ENCODE measurements around the gene CLCN1.

DNA sequence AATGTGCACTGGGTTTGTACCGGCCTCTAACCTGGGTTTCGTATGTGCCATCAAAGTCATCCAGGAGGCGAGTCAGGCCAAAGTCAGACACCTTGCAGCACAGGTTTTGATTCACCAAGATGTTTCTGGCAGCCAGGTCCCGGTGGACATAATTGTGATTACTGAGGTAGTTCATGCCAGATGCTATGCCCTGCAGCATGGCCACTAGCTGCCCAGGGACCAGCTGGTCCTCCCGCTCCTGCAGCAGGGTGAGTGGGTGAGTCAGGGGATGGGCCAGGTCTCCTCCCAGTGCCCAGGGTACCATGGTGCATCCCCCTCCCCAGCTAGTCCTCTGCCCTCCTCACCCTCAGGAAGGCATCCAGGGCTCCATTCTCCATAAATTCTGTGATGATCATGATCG, 78.9 kb downstream of the CLCN1 start:
- TF ChIP-seq, protein P1, sequence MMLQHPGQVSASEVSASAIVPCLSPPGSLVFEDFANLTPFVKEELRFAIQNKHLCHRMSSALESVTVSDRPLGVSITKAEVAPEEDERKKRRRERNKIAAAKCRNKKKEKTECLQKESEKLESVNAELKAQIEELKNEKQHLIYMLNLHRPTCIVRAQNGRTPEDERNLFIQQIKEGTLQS (IDR thresholded peaks at IDR 0.05; ENCODE audit: borderline replicate concordance, extremely low read depth, low read depth, low read length), result no peak
- TF ChIP-seq POLR2A (IDR thresholded peaks at IDR 0.05; ENCODE audit: low read depth, low read length) (no peak), FOXK2 (IDR thresholded peaks at IDR 0.05) (no peak), ESRRA (IDR thresholded peaks at IDR 0.05; ENCODE audit: low read length) (no peak), SMC3 (IDR thresholded peaks at IDR 0.05; ENCODE audit: borderline replicate concordance, low read length) (no peak), RAD51 (IDR thresholded peaks at IDR 0.05) (no peak), NR2C1 (IDR thresholded peaks at IDR 0.05) (no peak), POLR2AphosphoS2 (IDR thresholded peaks at IDR 0.05; ENCODE audit: low read depth, low read length) (no peak)
- TF ChIP-seq, protein P2, sequence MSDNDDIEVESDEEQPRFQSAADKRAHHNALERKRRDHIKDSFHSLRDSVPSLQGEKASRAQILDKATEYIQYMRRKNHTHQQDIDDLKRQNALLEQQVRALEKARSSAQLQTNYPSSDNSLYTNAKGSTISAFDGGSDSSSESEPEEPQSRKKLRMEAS (IDR thresholded peaks at IDR 0.05; ENCODE audit: low read depth, low read length), result no peak
- TF ChIP-seq, protein P3, sequence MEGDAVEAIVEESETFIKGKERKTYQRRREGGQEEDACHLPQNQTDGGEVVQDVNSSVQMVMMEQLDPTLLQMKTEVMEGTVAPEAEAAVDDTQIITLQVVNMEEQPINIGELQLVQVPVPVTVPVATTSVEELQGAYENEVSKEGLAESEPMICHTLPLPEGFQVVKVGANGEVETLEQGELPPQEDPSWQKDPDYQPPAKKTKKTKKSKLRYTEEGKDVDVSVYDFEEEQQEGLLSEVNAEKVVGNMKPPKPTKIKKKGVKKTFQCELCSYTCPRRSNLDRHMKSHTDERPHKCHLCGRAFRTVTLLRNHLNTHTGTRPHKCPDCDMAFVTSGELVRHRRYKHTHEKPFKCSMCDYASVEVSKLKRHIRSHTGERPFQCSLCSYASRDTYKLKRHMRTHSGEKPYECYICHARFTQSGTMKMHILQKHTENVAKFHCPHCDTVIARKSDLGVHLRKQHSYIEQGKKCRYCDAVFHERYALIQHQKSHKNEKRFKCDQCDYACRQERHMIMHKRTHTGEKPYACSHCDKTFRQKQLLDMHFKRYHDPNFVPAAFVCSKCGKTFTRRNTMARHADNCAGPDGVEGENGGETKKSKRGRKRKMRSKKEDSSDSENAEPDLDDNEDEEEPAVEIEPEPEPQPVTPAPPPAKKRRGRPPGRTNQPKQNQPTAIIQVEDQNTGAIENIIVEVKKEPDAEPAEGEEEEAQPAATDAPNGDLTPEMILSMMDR (IDR thresholded peaks at IDR 0.05 in 2 of 3, conservative IDR thresholded peaks at IDR 0.05 in 1 of 3; ENCODE audit: control insufficient read depth in 2 of 3, extremely low read depth in 1 of 3, insufficient read depth in 1 of 3, low read depth in 3 of 3, low read length in 3 of 3), result no peak
- TF ChIP-seq, protein P4, sequence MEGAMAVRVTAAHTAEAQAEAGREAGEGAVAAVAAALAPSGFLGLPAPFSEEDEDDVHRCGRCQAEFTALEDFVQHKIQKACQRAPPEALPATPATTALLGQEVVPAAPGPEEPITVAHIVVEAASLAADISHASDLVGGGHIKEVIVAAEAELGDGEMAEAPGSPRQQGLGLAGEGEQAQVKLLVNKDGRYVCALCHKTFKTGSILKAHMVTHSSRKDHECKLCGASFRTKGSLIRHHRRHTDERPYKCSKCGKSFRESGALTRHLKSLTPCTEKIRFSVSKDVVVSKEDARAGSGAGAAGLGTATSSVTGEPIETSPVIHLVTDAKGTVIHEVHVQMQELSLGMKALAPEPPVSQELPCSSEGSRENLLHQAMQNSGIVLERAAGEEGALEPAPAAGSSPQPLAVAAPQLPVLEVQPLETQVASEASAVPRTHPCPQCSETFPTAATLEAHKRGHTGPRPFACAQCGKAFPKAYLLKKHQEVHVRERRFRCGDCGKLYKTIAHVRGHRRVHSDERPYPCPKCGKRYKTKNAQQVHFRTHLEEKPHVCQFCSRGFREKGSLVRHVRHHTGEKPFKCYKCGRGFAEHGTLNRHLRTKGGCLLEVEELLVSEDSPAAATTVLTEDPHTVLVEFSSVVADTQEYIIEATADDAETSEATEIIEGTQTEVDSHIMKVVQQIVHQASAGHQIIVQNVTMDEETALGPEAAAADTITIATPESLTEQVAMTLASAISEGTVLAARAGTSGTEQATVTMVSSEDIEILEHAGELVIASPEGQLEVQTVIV (IDR thresholded peaks at IDR 0.05; ENCODE audit: borderline replicate concordance, partially characterized antibody), result no peak
